HG03066 (cell line): ENCODE data around the gene TRPM8.
A peak's percentile ranks its signal among the peaks of the same experiment; 100 is the strongest.
"Not testable (repeated sequence)": the region's sequence is repeated elsewhere in the genome, so short reads cannot be mapped to it uniquely, and the experiment has no call there.

Experiments used
- ATAC-seq: cut with Tn5 transposase; IDR thresholded peaks from one replicate; pipeline ENCODE4 v1.9.1; 2021; ENCODE audit warnings: low read depth; ENCODE audit not compliant: unreplicated experiment

Gene TRPM8

GRCh38 chr2:233917116-233917515, at the start of gene TRPM8:
Gene TRPM8 (plus strand): TSS chr2:233917373. CDS start chr2:233926538, 9,165 bp downstream.
- ATAC-seq, result no peak

GRCh38 chr2:233867993-233868532, 49.1 kb upstream of the TRPM8 start, which contains the start of gene MSL3B:
Gene MSL3B (minus strand): TSS chr2:233868386.
- peak; percentile 80 for ATAC-seq

DNA sequence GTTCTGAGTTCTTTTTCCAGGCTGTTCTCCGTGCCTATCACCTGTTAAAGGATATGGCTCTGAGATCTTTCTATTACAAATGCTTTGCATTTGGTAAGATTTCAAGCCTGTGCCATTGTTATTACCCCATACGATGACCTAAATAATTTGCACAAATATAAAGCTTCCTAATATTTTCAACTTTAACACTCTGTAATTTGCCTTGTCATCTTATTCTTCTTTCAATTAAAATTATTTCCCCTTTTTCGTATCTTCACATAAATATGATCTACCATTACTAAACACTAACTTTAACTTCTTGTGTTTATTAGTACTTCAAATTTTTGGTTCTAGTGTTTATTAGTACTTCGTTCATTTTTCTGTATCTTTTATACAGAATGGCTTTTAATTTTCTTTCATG, 45.7 kb upstream of the TRPM8 start:
- ATAC-seq, result no peak

DNA sequence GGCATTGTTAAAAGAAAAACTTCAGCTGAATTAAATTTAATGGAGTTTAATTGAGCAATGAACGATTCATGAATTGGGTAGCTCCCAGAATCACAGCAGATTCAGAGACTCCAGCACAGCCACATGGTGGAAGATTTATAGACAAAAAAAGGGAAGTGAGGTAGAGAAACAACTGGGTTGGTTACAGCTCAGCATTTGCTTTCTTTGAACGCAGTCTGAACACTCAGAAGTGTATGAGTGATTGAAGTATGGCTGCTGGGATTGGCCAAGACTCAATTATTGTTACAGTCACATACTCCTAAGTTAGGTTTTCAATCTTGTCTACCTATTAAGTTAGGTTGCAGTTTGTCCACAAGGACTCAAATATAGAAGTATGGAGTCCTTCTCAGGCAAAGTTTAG, 45.0 kb upstream of the TRPM8 start:
- not testable (repeated sequence) for ATAC-seq

- no peak for ATAC-seq
Measured at GRCh38 chr2:233882353-233882752, 34.8 kb upstream of the TRPM8 start.

DNA sequence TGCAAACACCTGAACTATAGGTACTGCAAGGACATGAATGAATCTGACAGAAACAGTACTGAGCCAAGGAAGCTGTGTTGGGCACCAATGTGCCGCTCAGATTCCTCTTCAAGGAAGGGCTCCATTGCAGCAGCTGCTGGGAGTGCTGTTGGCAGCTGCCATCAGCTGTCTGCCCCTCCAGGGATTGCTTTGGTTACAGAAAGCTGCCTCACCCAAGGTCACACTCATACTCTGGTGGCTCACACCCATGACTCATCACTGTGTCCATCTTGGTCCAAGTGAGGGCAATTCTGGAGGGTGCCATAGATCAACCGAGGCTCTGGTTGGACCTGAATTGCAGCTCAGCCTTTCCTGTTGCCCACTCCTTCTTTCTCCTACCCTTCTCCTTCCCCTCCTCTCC, 24.4 kb upstream of the TRPM8 start:
- no peak for ATAC-seq

DNA sequence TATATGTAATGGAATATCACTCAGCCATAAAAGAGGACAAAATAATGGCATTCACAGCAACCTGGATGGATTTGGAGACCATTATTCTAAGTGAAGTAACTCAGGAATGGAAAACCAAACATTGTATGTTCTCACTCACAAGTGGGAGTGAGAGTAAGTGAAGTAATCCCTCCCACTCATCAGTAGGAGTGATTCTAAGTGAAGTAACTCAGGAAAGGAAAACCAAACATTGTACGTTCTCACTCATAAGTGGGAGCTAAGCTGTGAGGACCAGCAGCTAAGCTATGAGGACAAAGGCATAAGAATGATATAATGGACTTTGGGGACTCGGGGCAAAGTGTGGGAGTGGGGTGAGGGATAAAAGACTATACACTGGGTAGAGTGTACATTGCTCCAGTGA, 20.9 kb upstream of the TRPM8 start:
- not testable (repeated sequence) for ATAC-seq

DNA sequence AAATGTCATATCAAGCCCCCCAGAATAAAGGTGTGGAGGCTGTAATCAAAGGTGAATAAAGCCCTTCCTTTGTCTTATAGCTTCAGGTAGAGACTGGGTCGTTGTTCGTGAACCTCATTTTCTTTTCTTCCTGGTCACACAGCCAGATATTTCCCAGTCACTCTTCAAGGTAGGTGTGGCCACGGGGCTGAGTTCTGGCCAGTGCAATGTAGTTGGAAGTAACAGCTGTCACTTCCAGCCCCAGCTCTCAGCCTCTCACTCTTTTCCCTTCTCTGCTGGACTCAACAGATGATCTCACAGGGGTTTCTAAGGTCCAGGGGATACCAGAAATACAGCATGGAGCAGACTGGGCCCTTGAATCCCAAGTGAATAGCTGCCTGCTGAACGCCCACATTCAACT, 15.8 kb upstream of the TRPM8 start:
- no peak for ATAC-seq

- ATAC-seq, result no peak
Measured at GRCh38 chr2:233901884-233902283, 15.3 kb upstream of the TRPM8 start.

GRCh38 chr2:233905945-233906344, 11.2 kb upstream of the TRPM8 start:
- ATAC-seq, result no peak

DNA sequence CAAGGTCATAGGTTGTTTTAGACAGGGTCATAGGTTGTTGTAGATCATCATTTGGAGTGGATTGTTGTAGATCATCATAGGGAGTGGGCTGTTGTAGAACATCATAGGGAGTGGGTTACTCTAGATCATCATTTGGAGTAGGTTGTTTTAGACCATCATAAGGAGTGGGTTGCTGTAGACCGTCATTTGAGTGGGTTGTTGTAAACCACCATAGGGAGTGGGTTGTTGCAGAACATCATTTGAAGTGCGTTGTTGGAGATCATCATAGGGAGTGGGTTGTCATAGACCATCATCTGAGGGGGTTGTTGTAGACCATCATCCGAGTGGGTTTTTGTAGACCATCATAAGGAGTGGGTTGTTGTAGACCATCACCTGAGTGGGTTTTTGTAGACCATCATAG, 9.5 kb upstream of the TRPM8 start:
- no peak for ATAC-seq

DNA sequence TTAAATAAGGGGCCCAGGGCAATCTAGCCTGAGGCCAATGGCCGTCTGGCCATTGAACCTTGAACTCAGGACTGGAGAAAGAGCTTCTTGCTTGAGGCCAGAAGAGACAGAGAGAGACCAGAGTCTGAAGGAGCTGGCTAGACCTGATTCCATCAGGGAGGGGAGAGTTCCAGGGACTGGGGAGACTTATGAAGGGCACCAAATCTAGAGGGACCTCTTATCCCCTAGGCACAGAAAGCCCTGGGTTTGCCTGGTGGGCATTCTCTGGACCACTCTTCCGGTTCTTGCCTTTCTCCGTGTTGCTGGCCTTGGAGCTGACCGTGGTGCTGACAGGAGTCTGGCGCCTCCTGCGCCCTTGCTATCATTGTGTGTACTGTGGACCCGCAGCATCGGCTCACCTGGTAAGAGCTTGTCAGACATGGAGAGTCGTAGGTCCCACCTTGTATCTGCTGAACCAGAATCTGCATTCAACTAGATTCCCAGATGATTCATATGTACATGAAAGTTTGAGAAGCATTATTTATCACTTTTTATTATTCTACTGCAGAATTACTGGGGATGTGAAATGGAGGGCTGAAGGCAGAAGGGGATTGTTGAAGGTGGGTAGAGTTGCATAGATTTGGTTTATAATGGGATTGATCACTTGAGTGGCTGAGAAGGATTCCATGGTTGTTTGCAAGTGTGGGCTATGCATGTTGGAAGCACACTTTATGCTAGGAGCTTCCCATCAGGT, 4.3 kb upstream of the TRPM8 start:
- ATAC-seq, result no peak

- no peak for ATAC-seq
Measured at GRCh38 chr2:233915128-233915527, 2.0 kb upstream of the TRPM8 start.

DNA sequence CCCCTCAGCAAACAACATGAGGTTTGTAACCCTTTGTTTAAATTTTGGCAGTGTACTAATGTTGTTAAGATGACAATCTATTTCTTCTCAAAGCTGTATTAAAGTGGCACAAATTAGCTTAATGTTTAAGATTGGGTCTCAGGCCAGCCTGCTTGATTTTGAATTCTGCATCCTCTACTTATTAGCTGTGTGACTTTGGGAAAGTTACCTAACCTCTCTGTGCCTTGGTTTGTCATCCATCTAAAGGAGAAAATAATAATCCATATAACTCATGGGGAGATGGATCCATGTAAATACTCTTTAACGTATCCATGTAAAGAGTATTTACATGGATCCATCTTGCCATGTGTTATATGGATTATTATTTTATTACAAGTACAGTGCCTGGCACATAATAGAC, 2.1 kb downstream of the TRPM8 start:
- ATAC-seq, result no peak

DNA sequence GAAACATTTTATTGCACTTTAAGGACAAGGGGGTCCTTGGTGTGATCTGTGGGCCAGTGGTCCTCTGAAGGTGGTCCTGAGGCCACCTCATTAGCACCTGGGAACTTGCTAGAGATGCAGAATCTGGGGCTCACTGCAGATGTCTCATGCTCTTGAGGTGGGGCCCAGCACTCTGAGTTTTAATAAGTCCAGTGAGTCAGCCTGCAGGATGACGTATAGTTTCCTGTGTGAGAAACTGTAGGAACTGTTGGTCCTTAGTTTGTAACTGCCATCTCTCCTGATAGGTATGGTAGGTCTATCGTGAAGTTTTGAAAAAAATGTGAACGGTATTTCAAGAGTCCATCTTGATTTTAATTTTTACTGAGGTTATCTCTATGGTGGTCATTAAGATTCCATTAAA, 2.8 kb downstream of the TRPM8 start:
- no peak for ATAC-seq

DNA sequence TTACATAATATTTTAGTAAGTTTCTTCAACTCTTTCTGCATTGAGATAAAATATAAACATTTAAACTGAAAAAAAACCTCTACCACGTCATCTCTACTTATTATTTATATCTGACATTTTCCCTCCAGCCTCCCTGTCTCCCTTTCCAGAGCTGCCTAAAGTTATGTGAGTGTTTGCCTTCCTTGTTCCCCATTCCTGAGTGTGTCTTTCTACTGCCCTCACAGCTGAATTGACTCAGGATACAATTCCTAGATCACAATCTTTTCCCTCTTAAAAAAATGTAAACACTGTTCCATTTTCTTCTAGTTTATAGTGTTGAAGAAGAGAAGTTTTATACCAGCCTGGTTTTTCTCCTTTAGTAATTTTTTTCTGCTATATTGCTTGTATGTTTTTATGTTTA, 5.3 kb downstream of the TRPM8 start:
- no peak for ATAC-seq

DNA sequence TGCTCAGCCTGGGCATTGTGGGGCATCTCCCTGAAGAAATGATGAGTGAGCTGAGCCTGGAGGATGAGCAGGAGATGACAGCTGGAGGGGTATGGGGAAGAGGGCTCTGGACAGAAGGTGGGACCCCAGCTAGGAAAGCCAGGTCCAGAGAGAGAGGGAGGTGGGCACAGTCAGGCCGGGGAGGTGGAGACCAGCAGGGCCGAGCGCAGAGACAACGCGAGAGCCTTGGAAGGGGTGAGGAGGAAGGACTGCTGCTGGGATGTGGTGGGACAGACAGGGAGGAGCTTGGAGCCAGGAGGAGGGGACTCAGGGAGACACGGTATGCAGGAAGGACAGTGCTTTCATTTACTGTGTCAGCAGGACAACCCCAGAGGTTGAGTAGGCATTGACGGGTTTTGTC, 8.2 kb downstream of the TRPM8 start:
- ATAC-seq, result no peak

DNA sequence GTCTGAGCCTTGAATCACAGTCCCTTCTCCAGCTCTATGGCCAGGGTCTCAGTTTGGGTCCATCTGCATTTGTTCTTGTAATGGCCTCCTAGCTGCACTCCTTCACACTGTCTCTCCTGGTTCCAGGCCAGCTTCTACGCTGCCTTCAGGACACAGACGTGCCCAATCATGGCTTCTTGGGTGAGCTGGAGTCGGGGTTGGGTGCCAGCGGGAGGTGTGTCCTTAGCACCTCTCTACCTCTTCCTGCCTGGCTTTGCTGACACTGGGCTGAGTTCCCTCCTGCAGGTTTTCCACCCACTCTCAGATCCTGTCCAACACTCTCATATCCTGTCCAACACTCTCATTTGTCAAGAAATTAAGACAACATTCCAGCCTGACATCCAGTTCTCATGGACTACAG, 9.6 kb downstream of the TRPM8 start:
- no peak for ATAC-seq

GRCh38 chr2:233928594-233929351, 11.6 kb downstream of the TRPM8 start:
- ATAC-seq, result no peak

GRCh38 chr2:233929352-233930022, 12.3 kb downstream of the TRPM8 start:
- no peak for ATAC-seq

DNA sequence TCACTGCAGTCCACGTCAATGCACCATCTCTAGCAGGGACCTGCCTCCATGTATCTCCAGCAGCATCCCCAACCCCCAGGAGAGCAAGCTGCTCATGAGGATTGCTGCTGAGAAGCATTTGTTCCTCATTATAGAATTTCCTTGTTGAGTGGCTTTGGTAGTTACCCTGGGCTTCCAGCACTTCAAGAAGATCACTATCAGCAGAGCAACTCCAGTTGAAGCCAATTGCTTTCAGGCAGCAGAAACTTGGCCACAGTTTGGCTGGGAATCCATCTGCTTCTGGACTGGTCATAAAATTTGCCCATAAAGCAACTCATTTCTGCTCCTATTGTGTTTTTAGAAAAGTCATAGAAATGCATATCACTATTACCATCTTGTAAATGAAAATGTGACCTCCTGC, 17.4 kb downstream of the TRPM8 start:
- no peak for ATAC-seq
